Measurements from ENCODE around the gene ZNF500. TPM values are rescaled to one million over a fixed set of nuclear protein-coding genes. Genes with fewer than 3 reads are reported as not detected.

ZNF500 gene
- total and polyA plus RNA-seq, 8 donors = 0.45 to 19.3 (median 4.5) TPM

DNA sequence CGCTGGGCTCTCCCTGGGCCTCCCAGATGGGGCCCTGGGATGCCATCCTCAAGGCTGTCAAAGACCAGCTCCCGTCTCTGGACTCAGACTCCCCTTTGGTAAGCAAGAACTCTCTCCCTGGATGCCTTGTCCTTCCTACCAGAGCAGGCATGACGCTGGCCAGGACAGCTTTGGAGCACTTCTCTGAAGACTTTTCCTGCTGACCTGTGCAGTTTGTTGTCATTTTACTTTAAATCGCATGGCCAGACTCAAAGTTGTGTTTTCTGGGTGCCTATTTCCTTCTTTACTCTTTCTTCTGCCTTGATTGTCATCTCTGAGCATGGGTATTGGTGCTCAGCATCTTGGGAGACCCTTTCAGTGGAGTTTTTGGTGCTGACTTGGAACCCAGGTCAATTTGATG lies 30.4 kb downstream of the ZNF500 start:
- DNase-seq = no peak
- H3K4me1 ChIP-seq = peaks cover 6 to 23% (median 20%) of the 10 kb centered on the region in 4 donors
- 73 to 90% (median 90%) methylated on average over 4 of the region's 4 CpGs for WGBS, 5 donors
- intact Hi-C loops (cut with DNase I; ENCODE audit: low total_unique reads) = no loop called here
- no peak overlapping the region for H3K27ac ChIP-seq
- H3K4me3 ChIP-seq = no peak overlapping the region
- H3K27me3 ChIP-seq = no peaks in the 10 kb centered on the region
- H3K9me3 ChIP-seq = no peaks in the 10 kb centered on the region
- TF ChIP-seq POLR2A (IDR thresholded peaks at IDR 0.05) (no peak), EP300 (IDR thresholded peaks at IDR 0.05) (no peak), POLR2AphosphoS5 (IDR thresholded peaks at IDR 0.05) (no peak)
- TF ChIP-seq, protein P1, sequence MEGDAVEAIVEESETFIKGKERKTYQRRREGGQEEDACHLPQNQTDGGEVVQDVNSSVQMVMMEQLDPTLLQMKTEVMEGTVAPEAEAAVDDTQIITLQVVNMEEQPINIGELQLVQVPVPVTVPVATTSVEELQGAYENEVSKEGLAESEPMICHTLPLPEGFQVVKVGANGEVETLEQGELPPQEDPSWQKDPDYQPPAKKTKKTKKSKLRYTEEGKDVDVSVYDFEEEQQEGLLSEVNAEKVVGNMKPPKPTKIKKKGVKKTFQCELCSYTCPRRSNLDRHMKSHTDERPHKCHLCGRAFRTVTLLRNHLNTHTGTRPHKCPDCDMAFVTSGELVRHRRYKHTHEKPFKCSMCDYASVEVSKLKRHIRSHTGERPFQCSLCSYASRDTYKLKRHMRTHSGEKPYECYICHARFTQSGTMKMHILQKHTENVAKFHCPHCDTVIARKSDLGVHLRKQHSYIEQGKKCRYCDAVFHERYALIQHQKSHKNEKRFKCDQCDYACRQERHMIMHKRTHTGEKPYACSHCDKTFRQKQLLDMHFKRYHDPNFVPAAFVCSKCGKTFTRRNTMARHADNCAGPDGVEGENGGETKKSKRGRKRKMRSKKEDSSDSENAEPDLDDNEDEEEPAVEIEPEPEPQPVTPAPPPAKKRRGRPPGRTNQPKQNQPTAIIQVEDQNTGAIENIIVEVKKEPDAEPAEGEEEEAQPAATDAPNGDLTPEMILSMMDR (IDR thresholded peaks at IDR 0.05) = no peak
- peaks cover 0 to 6% (median 0%) of the 10 kb centered on the region in 4 donors for H3K36me3 ChIP-seq

DNA sequence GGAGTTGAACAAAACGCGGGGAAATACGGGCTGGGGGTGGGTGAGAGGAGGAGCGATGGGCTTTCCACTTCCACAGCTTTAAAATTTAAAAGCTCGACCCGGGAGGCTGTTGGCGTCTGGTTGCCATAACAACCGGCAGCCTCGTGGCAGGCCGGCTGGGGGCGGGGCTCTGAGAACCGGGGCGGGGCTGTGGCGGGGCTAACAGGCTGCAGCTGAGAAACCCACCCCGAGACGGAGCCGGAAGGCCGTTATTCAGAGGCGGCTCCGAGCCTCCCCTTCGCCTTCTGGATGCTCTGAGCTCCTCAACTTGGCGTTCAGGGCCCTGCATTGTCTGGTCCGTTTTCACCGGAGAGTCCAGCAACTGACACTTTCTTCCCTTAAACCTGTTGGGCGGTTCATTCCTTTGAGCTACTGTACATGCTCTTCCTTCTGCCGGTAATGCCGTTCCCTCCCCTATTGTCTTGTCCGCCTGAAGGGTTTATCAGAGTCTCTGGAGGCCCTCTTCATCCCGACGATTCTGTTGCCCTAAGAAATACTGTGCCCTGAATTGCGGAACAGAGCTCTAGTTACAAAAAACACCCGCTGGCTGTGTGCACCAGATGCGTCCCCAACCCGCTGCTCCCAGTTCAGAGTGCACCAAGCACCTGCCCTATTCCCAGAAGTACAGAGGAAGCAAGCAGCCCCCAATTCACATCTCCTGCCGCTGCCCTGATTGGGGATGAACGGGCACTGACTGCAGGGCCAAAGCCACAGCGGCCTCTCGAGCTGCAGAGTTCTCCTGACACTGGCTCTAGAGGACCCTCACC lies 32.0 kb downstream of the ZNF500 start:
- intact Hi-C loops (cut with DNase I; ENCODE audit: low total_unique reads) = no loop called here
- 6 to 9% (median 7%) methylated on average over 28 to 38 of the region's 38 CpGs for WGBS, 5 donors
- Histone ChIP-seq H3K4me1 (peaks cover 6 to 23% (median 20%) of the 10 kb centered on the region in 4 donors), H3K9me3 (no peaks in the 10 kb centered on the region), H3K27ac (peak overlapping the region; percentile 80 to 93 (median 88)), H3K36me3 (peaks cover 0 to 20% (median 12%) of the 10 kb centered on the region in 4 donors), H3K27me3 (no peaks in the 10 kb centered on the region), H3K4me3 (peak overlapping the region; percentile 96 to 98 (median 97))
- TF ChIP-seq POLR2AphosphoS5 (IDR thresholded peaks at IDR 0.05) (peak in 1 of 3 donors; percentile 25), POLR2A (IDR thresholded peaks at IDR 0.05) (no peak)
- DNase-seq = peak; percentile 91 to 96

DNA sequence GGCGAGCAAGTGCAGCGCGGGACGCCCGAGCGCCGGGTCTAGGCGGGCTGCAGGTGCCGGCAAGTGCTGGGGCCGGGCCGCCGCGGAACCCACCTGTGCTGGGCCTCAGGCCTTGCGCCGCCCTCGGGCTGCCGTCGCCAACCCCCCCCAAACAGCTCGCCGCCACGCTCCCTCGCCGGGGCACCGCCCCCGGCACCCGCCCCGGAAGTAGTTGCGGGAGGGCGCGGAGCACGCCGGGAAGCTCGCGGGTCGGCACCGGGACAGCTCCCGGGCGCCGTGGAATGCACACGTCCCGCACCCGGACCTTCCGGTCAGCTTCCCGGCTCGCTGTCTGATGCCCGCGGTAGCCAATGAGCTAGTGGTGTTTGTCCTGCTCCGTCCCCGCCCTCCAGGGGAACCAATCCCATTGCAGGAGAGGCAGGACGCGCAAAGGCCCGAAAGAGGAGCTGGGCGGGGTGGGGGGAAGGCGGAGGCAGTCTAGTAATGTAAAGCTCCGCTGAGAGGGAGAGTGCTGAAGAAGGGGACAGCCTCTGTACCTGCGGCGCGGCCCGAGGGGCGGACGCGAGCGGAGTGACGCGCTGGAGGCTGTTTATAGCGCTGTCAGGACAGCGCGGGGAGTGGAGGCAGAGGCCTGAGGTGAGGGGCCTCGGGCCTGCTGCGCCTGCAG lies 32.8 kb downstream of the ZNF500 start, which contains the start of the genes ANKS3 and DNAAF8:
Gene ANKS3, minus strand, starts transcription at position 209 of the 667 bp plus-strand sequence. CDS start 4,122 bp downstream, outside the sequence.
Gene DNAAF8, plus strand, starts transcription at position 475 of the 667 bp plus-strand sequence. CDS start 1,978 bp downstream, outside the sequence.
- WGBS, 5 donors = 0 to 1% (median 0%) methylated on average over 38 to 70 of the region's 70 CpGs
- H3K27me3 ChIP-seq = no peaks in the 10 kb centered on the region
- peak within 1 kb of the TSS; percentile 96 to 98 (median 97) for H3K4me3 ChIP-seq
- peak within 1 kb of the TSS; percentile 80 to 93 (median 88) for H3K27ac ChIP-seq
- TF ChIP-seq EP300 (IDR thresholded peaks at IDR 0.05) (no peak), POLR2AphosphoS5 (IDR thresholded peaks at IDR 0.05) (peak; percentile 51 to 95 (median 77)), POLR2A (IDR thresholded peaks at IDR 0.05) (no peak)
- TF ChIP-seq, protein P1 (IDR thresholded peaks at IDR 0.05) = no peak
- intact Hi-C loops (cut with DNase I; ENCODE audit: low total_unique reads) = no loop called here
- no peaks in the 10 kb centered on the region for H3K9me3 ChIP-seq
- H3K36me3 ChIP-seq = peaks cover under 1 to 28% (median 19%) of the 10 kb centered on the region in 4 donors
- peak; percentile 97 to 98 for DNase-seq
- peaks cover 6 to 23% (median 20%) of the 10 kb centered on the region in 4 donors for H3K4me1 ChIP-seq

DNA sequence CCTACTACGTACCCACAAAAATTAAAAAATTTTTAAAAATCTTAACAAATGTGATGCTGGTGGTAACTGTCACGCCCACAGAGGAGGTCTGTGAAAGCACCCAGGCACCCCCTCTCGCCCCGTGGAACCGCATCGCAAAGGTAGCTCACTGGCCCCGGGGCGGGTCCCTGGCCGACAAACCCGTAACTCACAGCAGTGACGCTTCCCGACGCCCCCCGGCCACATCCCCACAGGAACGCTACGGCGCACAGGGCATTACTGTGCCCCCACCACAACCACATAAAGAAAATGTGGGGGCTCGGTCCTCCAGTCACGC lies 33.3 kb downstream of the ZNF500 start:
- DNase-seq = no peak
- Histone ChIP-seq H3K9me3 (no peaks in the 10 kb centered on the region), H3K4me3 (peak overlapping the region; percentile 96 to 98 (median 97)), H3K27me3 (no peaks in the 10 kb centered on the region), H3K4me1 (peaks cover 6 to 23% (median 20%) of the 10 kb centered on the region in 4 donors), H3K27ac (peak overlapping the region; percentile 80 to 93 (median 88)), H3K36me3 (peaks cover 5 to 33% (median 24%) of the 10 kb centered on the region in 4 donors)
- no peak for TF ChIP-seq EP300 (IDR thresholded peaks at IDR 0.05)
- WGBS, 5 donors = 0 to 1% (median 0%) methylated on average over 17 to 19 of the region's 19 CpGs
- intact Hi-C loops (cut with DNase I; ENCODE audit: low total_unique reads) = no loop called here

DNA sequence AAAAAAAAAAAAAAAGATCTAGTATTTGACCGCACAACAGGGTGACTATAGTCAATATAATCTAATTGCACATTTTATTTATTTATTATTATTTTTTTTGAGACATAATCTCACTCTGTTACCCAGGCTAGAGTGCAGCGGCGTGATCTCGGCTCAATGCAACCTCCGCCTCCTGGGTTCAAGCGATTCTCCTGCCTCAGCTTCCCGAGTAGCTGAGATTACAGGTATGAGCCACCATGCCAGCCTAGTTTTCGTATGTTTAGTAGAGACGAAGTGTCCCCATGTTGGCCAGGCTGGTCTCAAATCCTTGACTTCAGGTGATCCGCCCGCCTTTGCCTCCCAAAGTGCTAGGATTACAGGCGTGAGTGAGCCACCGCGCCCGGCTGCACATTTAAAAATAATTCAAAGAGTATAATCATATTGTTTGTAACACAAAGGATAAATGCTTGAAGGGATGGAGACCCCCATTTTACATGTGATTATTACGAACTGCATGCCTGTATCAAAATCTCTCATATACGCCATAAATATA lies 33.7 kb downstream of the ZNF500 start:
- intact Hi-C loops (cut with DNase I; ENCODE audit: low total_unique reads) = no loop called here
- H3K9me3 ChIP-seq = no peaks in the 10 kb centered on the region
- peak overlapping the region in 3 of 5 donors; percentile 86 to 90 (median 88) for H3K27ac ChIP-seq
- H3K4me1 ChIP-seq = peaks cover 6 to 23% (median 20%) of the 10 kb centered on the region in 4 donors
- TF ChIP-seq POLR2A (IDR thresholded peaks at IDR 0.05) (no peak), EP300 (IDR thresholded peaks at IDR 0.05) (no peak), POLR2AphosphoS5 (IDR thresholded peaks at IDR 0.05) (no peak)
- TF ChIP-seq, protein P1 (IDR thresholded peaks at IDR 0.05) = no peak
- 20 to 30% (median 22%) methylated on average over 17 of the region's 17 CpGs for WGBS, 5 donors
- peak overlapping the region; percentile 96 to 98 (median 97) for H3K4me3 ChIP-seq
- H3K36me3 ChIP-seq = peaks cover 9 to 37% (median 28%) of the 10 kb centered on the region in 4 donors
- H3K27me3 ChIP-seq = no peaks in the 10 kb centered on the region
- no peak for DNase-seq

Data from stomach (tissue), 9 donors.